GM23338 (cell line): ENCODE results near the gene ADAD2. TPM values are rescaled to one million over a fixed set of nuclear protein-coding genes. Genes with fewer than 3 reads are reported as not detected.

Experiments used
- ATAC-seq: fragments of 200-7000 bp; cut with Tn5 transposase; 3 replicates; pipeline ENCODE4 v1.9.1; 2020
- DNase-seq: peaks from one replicate; pipeline ENCODE4 v3.0.0-alpha.2; 2015; ENCODE audit warnings: low spot score
- H2AFZ ChIP-seq: fragments of 200-600 bp; sonication (generic); 2 replicates; pipeline ENCODE4 v1.8.0; 2016; ENCODE audit warnings: antibody characterized with exemption, mild to moderate bottlenecking, moderate library complexity
- H3F3A ChIP-seq: fragments of 200-600 bp; sonication (generic); replicated peaks from 2 replicates; pipeline ENCODE4 v1.8.0; 2017; ENCODE audit warnings: antibody characterized with exemption, mixed run types, low read depth
- H3K27ac ChIP-seq: fragments of 200-600 bp; sonication (generic); 2 replicates; pipeline ENCODE4 v1.6.1; 2016; ENCODE audit warnings: low read depth
- H3K27me3 ChIP-seq: fragments of 200-600 bp; sonication (generic); 2 replicates; pipeline ENCODE4 v1.8.0; 2016; ENCODE audit warnings: mild to moderate bottlenecking, mixed run types, moderate library complexity; ENCODE audit not compliant: insufficient read depth
- H3K36me3 ChIP-seq: fragments of 200-600 bp; sonication (generic); 2 replicates; pipeline ENCODE4 v1.8.0; 2016; ENCODE audit warnings: mild to moderate bottlenecking; ENCODE audit not compliant: insufficient read depth
- H3K4me1 ChIP-seq: fragments of 200-600 bp; sonication (generic); 2 replicates; pipeline ENCODE4 v1.8.0; 2016; ENCODE audit warnings: mild to moderate bottlenecking, moderate library complexity; ENCODE audit not compliant: insufficient read depth
- H3K4me2 ChIP-seq: fragments of 200-600 bp; sonication (generic); 2 replicates; pipeline ENCODE4 v1.7.1; 2017; ENCODE audit warnings: mixed run types
- H3K4me3 ChIP-seq: fragments of 200-600 bp; sonication (generic); 2 replicates; pipeline ENCODE4 v1.6.1; 2016; ENCODE audit warnings: mixed run types
- H3K79me2 ChIP-seq: fragments of 200-600 bp; sonication (generic); replicated peaks from 2 replicates; pipeline ENCODE4 v1.8.0; 2017; ENCODE audit warnings: mild to moderate bottlenecking; ENCODE audit not compliant: insufficient read depth
- H3K9me2 ChIP-seq: fragments of 200-600 bp; sonication (generic); 2 replicates; pipeline ENCODE4 v1.8.0; 2017; ENCODE audit not compliant: insufficient read depth
- H4K20me1 ChIP-seq: fragments of 200-600 bp; sonication (generic); replicated peaks from 2 replicates; pipeline ENCODE4 v1.8.0; 2017; ENCODE audit warnings: mild to moderate bottlenecking; ENCODE audit not compliant: insufficient read depth
- H3K27ac Mint-ChIP-seq: 2 replicates; pipeline ENCODE4 v1.8.0; 2020; ENCODE audit warnings: inconsistent platforms, mild to moderate bottlenecking, moderate library complexity, mixed read lengths
- H3K27me3 Mint-ChIP-seq: 3 replicates; pipeline ENCODE4 v1.8.0; 2022; ENCODE audit warnings: low read depth, mild to moderate bottlenecking, moderate library complexity, mixed read lengths, inconsistent platforms; ENCODE audit not compliant: insufficient read depth, poor library complexity
- H3K36me3 Mint-ChIP-seq: 3 replicates; pipeline ENCODE4 v1.8.0; 2021; ENCODE audit warnings: low read depth, mild to moderate bottlenecking, inconsistent platforms, moderate library complexity, mixed read lengths
- H3K4me1 Mint-ChIP-seq: 3 replicates; pipeline ENCODE4 v1.8.0; 2020; ENCODE audit warnings: mild to moderate bottlenecking, inconsistent platforms, mixed read lengths
- H3K4me3 Mint-ChIP-seq: 3 replicates; pipeline ENCODE4 v1.8.0; 2021; ENCODE audit warnings: moderate library complexity, mild to moderate bottlenecking, inconsistent platforms, mixed read lengths
- H3K9me3 Mint-ChIP-seq: 3 replicates; pipeline ENCODE4 v1.8.0; 2020; ENCODE audit warnings: moderate library complexity, mild to moderate bottlenecking, inconsistent platforms, mixed read lengths
- CREB1 ChIP-seq: fragments of 250-450 bp; sonication (Bioruptor Pico); IDR thresholded peaks from 2 replicates; pipeline ENCODE4 v1.5.0; 2020; ENCODE audit warnings: low read depth, mild to moderate bottlenecking, moderate library complexity
- CTCF ChIP-seq, 2 experiments: fragments of 200-600 bp in 1 of 2; sonication (generic) in 1 of 2; conservative IDR thresholded peaks; 2 replicates each; pipeline versions ENCODE4 v1.5.1 to v1.6.1; 2016 to 2017; ENCODE audit warnings: antibody characterized with exemption in 2 of 2, low read depth in 2 of 2, mild to moderate bottlenecking in 2 of 2, moderate library complexity in 1 of 2
- ETS1 ChIP-seq: IDR thresholded peaks from 2 replicates; pipeline ENCODE4 v1.6.1; 2016; ENCODE audit warnings: antibody characterized with exemption
- EZH2 ChIP-seq: fragments of 200-600 bp; sonication (generic); IDR thresholded peaks from one replicate; pipeline ENCODE4 v1.8.0; 2017; ENCODE audit warnings: antibody characterized with exemption, mild to moderate bottlenecking, low read depth; ENCODE audit not compliant: unreplicated experiment
- EZH2phosphoT487 ChIP-seq: fragments of 200-600 bp; sonication (generic); IDR thresholded peaks from one replicate; pipeline ENCODE4 v1.8.1; 2018; ENCODE audit warnings: antibody characterized with exemption; ENCODE audit not compliant: unreplicated experiment
- JUNB ChIP-seq: IDR thresholded peaks from one replicate; pipeline ENCODE4 v1.6.1; 2016; ENCODE audit warnings: antibody characterized with exemption; ENCODE audit not compliant: unreplicated experiment
- NANOG ChIP-seq: IDR thresholded peaks from 2 replicates; pipeline ENCODE4 v1.6.1; 2016; ENCODE audit warnings: antibody characterized with exemption, borderline replicate concordance
- STAT1 ChIP-seq: IDR thresholded peaks from one replicate; pipeline ENCODE4 v1.6.1; 2016; ENCODE audit warnings: antibody characterized with exemption; ENCODE audit not compliant: unreplicated experiment
- ZNF331 ChIP-seq: fragments of 250-450 bp; sonication (Bioruptor Pico); IDR thresholded peaks from 2 replicates; pipeline ENCODE4 v1.5.0; 2020; ENCODE audit warnings: low read depth, mild to moderate bottlenecking, moderate library complexity
- ZNF462 ChIP-seq: fragments of 250-450 bp; sonication (Bioruptor Pico); IDR thresholded peaks from 2 replicates; pipeline ENCODE4 v1.5.0; 2020; ENCODE audit warnings: mild to moderate bottlenecking, moderate library complexity
- polyA plus RNA-seq: library from polyadenylated mRNA; unstranded; fragments of >200 nt; fragmentation: Nextera tagmentation; extraction: Ambion mirVana; gene quantifications from 2 replicates; pipeline ENCODE4 v1.2.1, GENCODE V29; 2016
- total RNA-seq: library from RNA; depleted of rRNA; stranded (reverse); fragments of >200 nt; shearing (Covaris generic); gene quantifications from 2 replicates; pipeline ENCODE4 v1.2.3, GENCODE V29; 2014

The ADAD2 gene
- total and polyA plus RNA-seq, 2 experiments from 2014 or later = 1.6 to 4.5 TPM

- Mint-ChIP-seq H3K27ac (no peak overlapping the region), H3K4me1 (peaks cover 14% of the 10 kb centered on the region), H3K27me3 (peaks cover 17% of the 10 kb centered on the region), H3K4me3 (no peak overlapping the region), H3K36me3 (peaks cover 2% of the 10 kb centered on the region; the same call in 1 of the 3 replicates), H3K9me3 (no peaks in the 10 kb centered on the region; the same call in 2 of the 3 replicates)
- DNase-seq = no peak
- Histone ChIP-seq H3F3A (no peaks in the 10 kb centered on the region), H3K27ac (no peak overlapping the region), H4K20me1 (no peaks in the 10 kb centered on the region), H2AFZ (no peak overlapping the region), H3K4me1 (peaks cover 4% of the 10 kb centered on the region; the same call in 1 of the 2 replicates), H3K36me3 (no peaks in the 10 kb centered on the region), H3K79me2 (no peaks in the 10 kb centered on the region), H3K27me3 (no peaks in the 10 kb centered on the region), H3K4me3 (no peak overlapping the region), H3K9me2 (no peaks in the 10 kb centered on the region), H3K4me2 (no peak overlapping the region)
- no peak for TF ChIP-seq JUNB
- no peak for TF ChIP-seq EZH2phosphoT487
- ATAC-seq = no peak
Observed at GRCh38 chr16:84223456-84223855, 32.5 kb downstream of the ADAD2 start.

- no peak overlapping the region for H3K4me2 ChIP-seq
- H3K79me2 ChIP-seq = no peaks in the 10 kb centered on the region
- DNase-seq (no peak), ATAC-seq (no peak)
- no peak overlapping the region for H2AFZ ChIP-seq
- H3K27me3 ChIP-seq = no peaks in the 10 kb centered on the region
- no peak overlapping the region for H3K4me3 Mint-ChIP-seq
- H3K27ac ChIP-seq = no peak overlapping the region
- peaks cover 11% of the 10 kb centered on the region for H3K4me1 Mint-ChIP-seq
- no peak overlapping the region for H3K27ac Mint-ChIP-seq
- H3K9me3 Mint-ChIP-seq = no peaks in the 10 kb centered on the region; the same call in 2 of the 3 replicates
- peaks cover 4% of the 10 kb centered on the region for H3K4me1 ChIP-seq
- H3K9me2 ChIP-seq = no peaks in the 10 kb centered on the region
- peaks cover 10% of the 10 kb centered on the region for H3K27me3 Mint-ChIP-seq
- H3F3A ChIP-seq = no peaks in the 10 kb centered on the region
- TF ChIP-seq EZH2 = no peak
- TF ChIP-seq EZH2phosphoT487 = no peak
- TF ChIP-seq NANOG = no peak
- no peak for TF ChIP-seq ETS1
- TF ChIP-seq JUNB = no peak
- no peak for TF ChIP-seq STAT1
- no peak for TF ChIP-seq ZNF462
- no peak for TF ChIP-seq CTCF (conservative IDR thresholded peaks at IDR 0.05; ENCODE audit: low read depth in 2 of 2)
- no peak for TF ChIP-seq ZNF331 (CRISPR knock-in tag)
- TF ChIP-seq CREB1 (CRISPR knock-in tag) = no peak
- no peaks in the 10 kb centered on the region for H4K20me1 ChIP-seq
- no peaks in the 10 kb centered on the region for H3K36me3 ChIP-seq
- H3K36me3 Mint-ChIP-seq = peaks cover 2% of the 10 kb centered on the region; the same call in 1 of the 3 replicates
- no peak overlapping the region for H3K4me3 ChIP-seq
Observed at GRCh38 chr16:84224554-84224953, 33.6 kb downstream of the ADAD2 start.
